ENCODE results near the gene AMBP. TPM values are rescaled to one million over a fixed set of nuclear protein-coding genes. Genes with fewer than 3 reads are reported as not detected.

The AMBP gene
- total and polyA plus RNA-seq, 2 of the 13 experiments (the other 11 are each of a cell fraction or from before 2014, with no cell fraction given) = 1,510 to 2,580 TPM

DNA sequence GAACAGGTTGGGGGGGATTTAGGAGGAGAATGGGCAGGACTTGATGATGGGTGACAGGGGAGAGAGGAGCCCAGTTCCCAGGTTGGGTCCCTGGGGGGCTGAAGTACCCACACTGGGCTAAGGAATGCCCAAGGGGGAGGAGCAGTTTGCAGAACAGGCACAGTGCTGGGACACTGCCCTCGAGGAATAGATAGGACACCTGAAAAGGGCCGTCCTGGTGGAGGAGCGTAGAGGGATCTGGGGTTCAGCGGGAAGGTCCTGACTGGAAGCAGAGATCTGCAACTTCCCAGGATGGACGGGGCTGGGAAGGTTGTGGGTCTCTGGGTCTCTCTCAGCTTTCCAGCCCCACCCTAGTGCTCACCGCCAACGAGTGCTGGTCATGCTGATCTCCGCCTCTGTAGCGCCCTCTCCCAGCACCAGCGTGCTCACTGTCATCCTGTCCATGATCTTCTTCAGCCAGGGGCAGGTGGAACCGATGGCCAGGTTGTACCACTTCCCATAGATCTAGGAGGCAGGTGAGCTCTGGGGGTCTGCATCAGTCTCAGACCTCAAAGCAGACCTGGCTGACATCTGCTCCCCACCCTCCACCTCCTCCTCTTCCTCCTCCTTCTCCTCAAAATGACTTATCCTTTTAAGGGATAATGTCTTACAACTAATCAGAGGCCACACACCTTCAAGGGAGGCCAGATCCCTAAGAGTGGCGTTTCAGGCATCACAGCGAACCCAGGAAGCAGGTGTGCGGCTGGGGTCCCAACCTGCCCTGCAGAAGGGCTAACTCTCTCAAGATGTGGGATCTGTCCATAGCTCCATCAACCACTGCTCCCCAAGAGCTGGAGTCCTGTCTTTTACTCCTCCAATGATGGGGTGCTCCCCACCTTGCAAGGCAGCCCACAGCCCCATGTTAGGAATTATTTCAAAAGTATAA is 1.6 kb downstream of the AMBP start (continued):
- TF ChIP-seq, protein P1, sequence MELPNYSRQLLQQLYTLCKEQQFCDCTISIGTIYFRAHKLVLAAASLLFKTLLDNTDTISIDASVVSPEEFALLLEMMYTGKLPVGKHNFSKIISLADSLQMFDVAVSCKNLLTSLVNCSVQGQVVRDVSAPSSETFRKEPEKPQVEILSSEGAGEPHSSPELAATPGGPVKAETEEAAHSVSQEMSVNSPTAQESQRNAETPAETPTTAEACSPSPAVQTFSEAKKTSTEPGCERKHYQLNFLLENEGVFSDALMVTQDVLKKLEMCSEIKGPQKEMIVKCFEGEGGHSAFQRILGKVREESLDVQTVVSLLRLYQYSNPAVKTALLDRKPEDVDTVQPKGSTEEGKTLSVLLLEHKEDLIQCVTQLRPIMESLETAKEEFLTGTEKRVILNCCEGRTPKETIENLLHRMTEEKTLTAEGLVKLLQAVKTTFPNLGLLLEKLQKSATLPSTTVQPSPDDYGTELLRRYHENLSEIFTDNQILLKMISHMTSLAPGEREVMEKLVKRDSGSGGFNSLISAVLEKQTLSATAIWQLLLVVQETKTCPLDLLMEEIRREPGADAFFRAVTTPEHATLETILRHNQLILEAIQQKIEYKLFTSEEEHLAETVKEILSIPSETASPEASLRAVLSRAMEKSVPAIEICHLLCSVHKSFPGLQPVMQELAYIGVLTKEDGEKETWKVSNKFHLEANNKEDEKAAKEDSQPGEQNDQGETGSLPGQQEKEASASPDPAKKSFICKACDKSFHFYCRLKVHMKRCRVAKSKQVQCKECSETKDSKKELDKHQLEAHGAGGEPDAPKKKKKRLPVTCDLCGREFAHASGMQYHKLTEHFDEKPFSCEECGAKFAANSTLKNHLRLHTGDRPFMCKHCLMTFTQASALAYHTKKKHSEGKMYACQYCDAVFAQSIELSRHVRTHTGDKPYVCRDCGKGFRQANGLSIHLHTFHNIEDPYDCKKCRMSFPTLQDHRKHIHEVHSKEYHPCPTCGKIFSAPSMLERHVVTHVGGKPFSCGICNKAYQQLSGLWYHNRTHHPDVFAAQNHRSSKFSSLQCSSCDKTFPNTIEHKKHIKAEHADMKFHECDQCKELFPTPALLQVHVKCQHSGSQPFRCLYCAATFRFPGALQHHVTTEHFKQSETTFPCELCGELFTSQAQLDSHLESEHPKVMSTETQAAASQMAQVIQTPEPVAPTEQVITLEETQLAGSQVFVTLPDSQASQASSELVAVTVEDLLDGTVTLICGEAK (IDR thresholded peaks at IDR 0.05) = no peak
- TF ChIP-seq, protein P1 (CRISPR knock-in tag; IDR thresholded peaks at IDR 0.05) = 0 out of 2 replicates have a peak, but pooled peaks have one; percentile 36
- TF ChIP-seq FOXK1 (CRISPR knock-in tag; IDR thresholded peaks at IDR 0.05; ENCODE audit: borderline replicate concordance, low read depth) = no peak
- TF ChIP-seq NR3C1 (CRISPR knock-in tag; IDR thresholded peaks at IDR 0.05) = no peak
- peak; percentile 36; the same call in 1 of the 2 replicates for TF ChIP-seq GATAD1 (CRISPR knock-in tag; IDR thresholded peaks at IDR 0.05)
- TF ChIP-seq KDM4B (CRISPR knock-in tag; IDR thresholded peaks at IDR 0.05) = no peak
- TF ChIP-seq, protein P2, sequence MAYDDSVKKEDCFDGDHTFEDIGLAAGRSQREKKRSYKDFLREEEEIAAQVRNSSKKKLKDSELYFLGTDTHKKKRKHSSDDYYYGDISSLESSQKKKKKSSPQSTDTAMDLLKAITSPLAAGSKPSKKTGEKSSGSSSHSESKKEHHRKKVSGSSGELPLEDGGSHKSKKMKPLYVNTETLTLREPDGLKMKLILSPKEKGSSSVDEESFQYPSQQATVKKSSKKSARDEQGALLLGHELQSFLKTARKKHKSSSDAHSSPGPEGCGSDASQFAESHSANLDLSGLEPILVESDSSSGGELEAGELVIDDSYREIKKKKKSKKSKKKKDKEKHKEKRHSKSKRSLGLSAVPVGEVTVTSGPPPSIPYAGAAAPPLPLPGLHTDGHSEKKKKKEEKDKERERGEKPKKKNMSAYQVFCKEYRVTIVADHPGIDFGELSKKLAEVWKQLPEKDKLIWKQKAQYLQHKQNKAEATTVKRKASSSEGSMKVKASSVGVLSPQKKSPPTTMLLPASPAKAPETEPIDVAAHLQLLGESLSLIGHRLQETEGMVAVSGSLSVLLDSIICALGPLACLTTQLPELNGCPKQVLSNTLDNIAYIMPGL (CRISPR knock-in tag; IDR thresholded peaks at IDR 0.05; ENCODE audit: borderline replicate concordance in 1 of 2, low read depth in 1 of 2) = peak; percentile 76 to 91
- TF ChIP-seq STAG1 (CRISPR knock-in tag; IDR thresholded peaks at IDR 0.05) = peak; percentile 54
- peak; percentile 42; the same call in 1 of the 2 replicates for TF ChIP-seq MED1 (CRISPR knock-in tag; IDR thresholded peaks at IDR 0.05)
- TF ChIP-seq MEF2D (CRISPR knock-in tag; IDR thresholded peaks at IDR 0.05) = 0 out of 2 replicates have a peak, but pooled peaks have one; percentile 8
- TF ChIP-seq ZNF205 (CRISPR knock-in tag; IDR thresholded peaks at IDR 0.05) = peak; percentile 42; the same call in 1 of the 2 replicates
- TF ChIP-seq, protein P3, sequence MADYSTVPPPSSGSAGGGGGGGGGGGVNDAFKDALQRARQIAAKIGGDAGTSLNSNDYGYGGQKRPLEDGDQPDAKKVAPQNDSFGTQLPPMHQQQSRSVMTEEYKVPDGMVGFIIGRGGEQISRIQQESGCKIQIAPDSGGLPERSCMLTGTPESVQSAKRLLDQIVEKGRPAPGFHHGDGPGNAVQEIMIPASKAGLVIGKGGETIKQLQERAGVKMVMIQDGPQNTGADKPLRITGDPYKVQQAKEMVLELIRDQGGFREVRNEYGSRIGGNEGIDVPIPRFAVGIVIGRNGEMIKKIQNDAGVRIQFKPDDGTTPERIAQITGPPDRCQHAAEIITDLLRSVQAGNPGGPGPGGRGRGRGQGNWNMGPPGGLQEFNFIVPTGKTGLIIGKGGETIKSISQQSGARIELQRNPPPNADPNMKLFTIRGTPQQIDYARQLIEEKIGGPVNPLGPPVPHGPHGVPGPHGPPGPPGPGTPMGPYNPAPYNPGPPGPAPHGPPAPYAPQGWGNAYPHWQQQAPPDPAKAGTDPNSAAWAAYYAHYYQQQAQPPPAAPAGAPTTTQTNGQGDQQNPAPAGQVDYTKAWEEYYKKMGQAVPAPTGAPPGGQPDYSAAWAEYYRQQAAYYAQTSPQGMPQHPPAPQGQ (CRISPR knock-in tag; IDR thresholded peaks at IDR 0.05; ENCODE audit: borderline replicate concordance) = 0 out of 2 replicates have a peak, but pooled peaks have one; percentile 9
- 0 out of 2 replicates have a peak, but pooled peaks have one; percentile 41 for TF ChIP-seq MIXL1 (CRISPR knock-in tag; IDR thresholded peaks at IDR 0.05)
- TF ChIP-seq BCL6 (CRISPR knock-in tag; IDR thresholded peaks at IDR 0.05) = peak; percentile 55; the same call in 1 of the 2 replicates
- no peak for TF ChIP-seq CAMTA2 (CRISPR knock-in tag; IDR thresholded peaks at IDR 0.05; ENCODE audit: borderline replicate concordance)
- peak; percentile 66 for TF ChIP-seq RBFOX2 (IDR thresholded peaks at IDR 0.05; ENCODE audit: low read depth, low read length)
